ENCODE results near the gene DYRK4.

Gene DYRK4

DNA sequence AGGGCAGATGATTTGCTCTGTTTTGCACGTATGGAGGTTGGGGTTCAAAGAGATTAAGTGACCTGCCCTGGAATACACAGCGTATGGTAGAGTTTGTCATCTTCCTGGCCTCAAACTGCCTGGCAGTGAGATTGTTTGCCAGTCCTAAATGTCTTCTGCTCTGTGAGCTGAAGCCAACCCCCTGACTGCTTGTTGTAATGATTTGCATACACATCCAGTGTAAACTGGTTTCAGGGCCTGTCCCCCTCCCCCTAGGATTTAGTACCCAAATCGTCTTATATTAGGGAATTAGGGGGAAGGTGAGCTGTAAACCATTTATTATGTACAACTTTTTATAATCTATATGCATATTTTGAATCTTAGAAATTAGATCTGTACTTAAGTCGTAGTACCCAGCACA is 48.5 kb downstream of the DYRK4 start:
- Histone ChIP-seq H3K4ac (ENCODE audit: low read depth in 1 of 2, low read length in 2 of 2) (no peak overlapping the region), H3K9ac (ENCODE audit: low read length) (no peak overlapping the region)

DNA sequence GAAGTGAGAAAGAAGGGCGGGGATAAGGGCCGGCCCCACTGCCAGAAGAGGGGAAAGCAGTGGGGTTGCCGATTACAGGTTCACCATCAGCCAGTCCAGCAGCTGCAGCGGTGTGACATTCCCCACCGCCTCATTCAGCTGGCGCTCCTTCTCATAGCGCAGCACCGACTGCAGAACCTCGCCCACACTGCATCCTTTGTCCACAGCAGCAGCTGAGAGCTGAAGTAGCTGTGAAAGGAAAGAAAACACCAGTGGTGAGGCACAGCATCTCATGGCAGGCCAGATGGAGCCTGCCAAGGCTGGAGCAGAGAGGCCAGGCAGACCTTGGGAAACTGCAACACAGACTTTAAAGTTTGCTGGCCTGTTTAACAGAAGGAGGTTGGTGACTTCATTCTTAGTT is 53.7 kb downstream of the DYRK4 start:
- H3K18ac ChIP-seq (ENCODE audit: low read depth in 1 of 2, low read length in 2 of 2) = no peak overlapping the region
- no peak overlapping the region for H3K4me2 ChIP-seq (ENCODE audit: low read length, poor library complexity, severe bottlenecking)
- H2AFZ ChIP-seq (ENCODE audit: low read depth, low read length) = no peak overlapping the region
- no peak overlapping the region for H2BK12ac ChIP-seq (ENCODE audit: low read length in 2 of 2)
- no peak overlapping the region for H2BK120ac ChIP-seq (ENCODE audit: low read depth, low read length)
- H3K27me3 ChIP-seq (ENCODE audit: control insufficient read depth in 1 of 2, insufficient read depth in 1 of 2, low read length in 2 of 2) = no peaks in the 10 kb centered on the region
- H3K23ac ChIP-seq (ENCODE audit: low read length in 2 of 2) = no peak overlapping the region
- H4K91ac ChIP-seq (ENCODE audit: low read length) = no peak overlapping the region
- no peak overlapping the region for H3K4me3 ChIP-seq (ENCODE audit: insufficient read depth in 1 of 2, low read depth in 1 of 2, low read length in 2 of 2)
- H3K79me1 ChIP-seq (replicated peaks; ENCODE audit: low read length, poor library complexity, severe bottlenecking) = no peaks in the 10 kb centered on the region
- H2BK15ac ChIP-seq (ENCODE audit: low read depth, poor library complexity, severe bottlenecking) = no peak overlapping the region
- H2BK5ac ChIP-seq (ENCODE audit: low read depth, low read length, poor library complexity, severe bottlenecking) = no peak overlapping the region
- DNase-seq = no peak
- H4K8ac ChIP-seq (ENCODE audit: low read length) = no peak overlapping the region
- no peak overlapping the region for H3K9ac ChIP-seq (ENCODE audit: low read length)
- H3K4me1 ChIP-seq (ENCODE audit: control insufficient read depth, insufficient read depth, low read depth, low read length) = no peaks in the 10 kb centered on the region
- no peak overlapping the region for H3K27ac ChIP-seq (ENCODE audit: low read length, poor library complexity, severe bottlenecking)
- no peak overlapping the region for H3K4ac ChIP-seq (ENCODE audit: low read depth in 1 of 2, low read length in 2 of 2)
- 89% methylated on average over 9 of the region's 9 CpGs for WGBS
- H2AK5ac ChIP-seq (ENCODE audit: low read length, severe bottlenecking) = no peak overlapping the region
- H3K36me3 ChIP-seq (ENCODE audit: control insufficient read depth in 1 of 2, insufficient read depth in 2 of 2, low read depth in 1 of 2, low read length in 2 of 2) = peaks cover 10 to 21% of the 10 kb centered on the region in 2 experiments
- H3K9me3 ChIP-seq (ENCODE audit: control insufficient read depth, low read length) = no peaks in the 10 kb centered on the region
- no peak overlapping the region for H3K14ac ChIP-seq (ENCODE audit: low read length in 2 of 2)

More for the DNA sequence above, 48.5 kb downstream of the DYRK4 start:
- no peak overlapping the region for H4K8ac ChIP-seq (ENCODE audit: low read length)
- H2BK120ac ChIP-seq (ENCODE audit: low read depth, low read length) = no peak overlapping the region
- no peak overlapping the region for H3K18ac ChIP-seq (ENCODE audit: low read depth in 1 of 2, low read length in 2 of 2)
- H2AFZ ChIP-seq (ENCODE audit: low read depth, low read length) = no peak overlapping the region
- no peak overlapping the region for H3K23ac ChIP-seq (ENCODE audit: low read length in 2 of 2)
- H3K9me3 ChIP-seq (ENCODE audit: control insufficient read depth, low read length) = no peaks in the 10 kb centered on the region
- no peak overlapping the region for H3K14ac ChIP-seq (ENCODE audit: low read length in 2 of 2)
- H3K4me1 ChIP-seq (ENCODE audit: control insufficient read depth, insufficient read depth, low read depth, low read length) = no peaks in the 10 kb centered on the region
- H3K27me3 ChIP-seq (ENCODE audit: control insufficient read depth in 1 of 2, insufficient read depth in 1 of 2, low read length in 2 of 2) = no peaks in the 10 kb centered on the region
- peaks cover 28% of the 10 kb centered on the region for H3K79me1 ChIP-seq (replicated peaks; ENCODE audit: low read length, poor library complexity, severe bottlenecking)
- H3K4me2 ChIP-seq (ENCODE audit: low read length, poor library complexity, severe bottlenecking) = no peak overlapping the region
- H3K36me3 ChIP-seq (ENCODE audit: control insufficient read depth in 1 of 2, insufficient read depth in 2 of 2, low read depth in 1 of 2, low read length in 2 of 2) = peaks cover 6 to 25% of the 10 kb centered on the region in 2 experiments
- no peak overlapping the region for H3K4me3 ChIP-seq (ENCODE audit: insufficient read depth in 1 of 2, low read depth in 1 of 2, low read length in 2 of 2)
- 61% methylated on average over 2 of the region's 4 CpGs for WGBS
- no peak overlapping the region for H2BK12ac ChIP-seq (ENCODE audit: low read length in 2 of 2)
- H2AK5ac ChIP-seq (ENCODE audit: low read length, severe bottlenecking) = no peak overlapping the region
- no peak for DNase-seq
- no peak overlapping the region for H2BK15ac ChIP-seq (ENCODE audit: low read depth, poor library complexity, severe bottlenecking)
- no peak overlapping the region for H4K91ac ChIP-seq (ENCODE audit: low read length)
- no peak overlapping the region for H3K27ac ChIP-seq (ENCODE audit: low read length, poor library complexity, severe bottlenecking)
- H2BK5ac ChIP-seq (ENCODE audit: low read depth, low read length, poor library complexity, severe bottlenecking) = no peak overlapping the region

DNA sequence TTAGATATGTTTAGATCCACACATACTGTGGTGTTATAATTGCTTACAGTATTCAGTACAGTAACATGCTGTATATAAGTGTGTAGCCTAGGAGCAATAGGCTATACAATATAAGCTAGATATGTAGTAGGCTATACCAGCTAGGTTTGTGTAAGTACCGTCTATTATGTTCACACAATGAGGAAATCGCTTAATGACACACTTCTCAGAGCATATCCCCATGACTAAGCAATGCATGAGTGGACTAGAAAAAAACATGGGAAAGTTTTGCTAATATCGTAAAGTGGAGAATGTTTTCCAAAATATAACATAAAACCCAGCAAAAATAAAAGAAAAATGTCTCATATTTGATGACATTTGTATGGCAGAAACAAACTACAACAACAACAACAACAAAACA is 59.5 kb downstream of the DYRK4 start:
- H3K23ac ChIP-seq (ENCODE audit: low read length in 2 of 2) = no peak overlapping the region
- WGBS = no CpG with 5 or more reads among the region's 3 CpGs
- no peak overlapping the region for H3K27ac ChIP-seq (ENCODE audit: low read length, poor library complexity, severe bottlenecking)
- no peak overlapping the region for H2BK12ac ChIP-seq (ENCODE audit: low read length in 2 of 2)
- H2AFZ ChIP-seq (ENCODE audit: low read depth, low read length) = no peak overlapping the region
- peaks cover 3 to 8% of the 10 kb centered on the region in 2 experiments for H3K27me3 ChIP-seq (ENCODE audit: control insufficient read depth in 1 of 2, insufficient read depth in 1 of 2, low read length in 2 of 2)
- H3K4ac ChIP-seq (ENCODE audit: low read depth in 1 of 2, low read length in 2 of 2) = no peak overlapping the region
- no peak overlapping the region for H2BK5ac ChIP-seq (ENCODE audit: low read depth, low read length, poor library complexity, severe bottlenecking)
- H2BK120ac ChIP-seq (ENCODE audit: low read depth, low read length) = no peak overlapping the region
- H3K9ac ChIP-seq (ENCODE audit: low read length) = no peak overlapping the region
- H3K9me3 ChIP-seq (ENCODE audit: control insufficient read depth, low read length) = no peaks in the 10 kb centered on the region
- no peak overlapping the region for H3K18ac ChIP-seq (ENCODE audit: low read depth in 1 of 2, low read length in 2 of 2)
- no peaks in the 10 kb centered on the region for H3K4me1 ChIP-seq (ENCODE audit: control insufficient read depth, insufficient read depth, low read depth, low read length)
- H4K8ac ChIP-seq (ENCODE audit: low read length) = no peak overlapping the region
- H2AK5ac ChIP-seq (ENCODE audit: low read length, severe bottlenecking) = no peak overlapping the region
- H3K4me3 ChIP-seq (ENCODE audit: insufficient read depth in 1 of 2, low read depth in 1 of 2, low read length in 2 of 2) = no peak overlapping the region
- H2BK15ac ChIP-seq (ENCODE audit: low read depth, poor library complexity, severe bottlenecking) = no peak overlapping the region
- DNase-seq = no peak
- H3K36me3 ChIP-seq (ENCODE audit: control insufficient read depth in 1 of 2, insufficient read depth in 2 of 2, low read depth in 1 of 2, low read length in 2 of 2) = no peaks in the 10 kb centered on the region
- H3K14ac ChIP-seq (ENCODE audit: low read length in 2 of 2) = no peak overlapping the region
- H3K4me2 ChIP-seq (ENCODE audit: low read length, poor library complexity, severe bottlenecking) = no peak overlapping the region
- no peaks in the 10 kb centered on the region for H3K79me1 ChIP-seq (replicated peaks; ENCODE audit: low read length, poor library complexity, severe bottlenecking)
- H4K91ac ChIP-seq (ENCODE audit: low read length) = no peak overlapping the region

DNA sequence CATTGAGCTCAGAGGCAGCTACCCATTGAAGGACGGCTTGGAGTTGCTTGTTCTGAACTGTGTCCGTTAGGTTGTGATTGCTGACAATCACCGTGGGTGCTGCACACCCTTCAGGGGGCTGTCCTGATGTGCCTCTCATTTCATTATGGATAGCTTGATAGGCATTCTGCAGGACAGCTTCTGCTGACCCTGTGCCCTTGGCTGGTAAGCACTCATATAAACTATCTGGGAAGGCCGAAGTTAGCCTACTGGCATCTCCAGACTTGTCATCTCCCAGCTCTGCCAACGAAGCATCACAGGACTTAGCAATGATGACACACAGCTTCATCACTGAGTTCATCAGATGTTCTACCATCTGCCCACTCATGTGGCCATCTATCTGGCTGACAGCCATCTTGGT is 64.5 kb downstream of the DYRK4 start:
- Histone ChIP-seq H3K14ac (ENCODE audit: low read length in 2 of 2) (no peak overlapping the region), H3K79me1 (replicated peaks; ENCODE audit: low read length, poor library complexity, severe bottlenecking) (no peaks in the 10 kb centered on the region), H3K4ac (ENCODE audit: low read depth in 1 of 2, low read length in 2 of 2) (no peak overlapping the region), H3K23ac (ENCODE audit: low read length in 2 of 2) (no peak overlapping the region), H2BK120ac (ENCODE audit: low read depth, low read length) (no peak overlapping the region), H3K18ac (ENCODE audit: low read depth in 1 of 2, low read length in 2 of 2) (no peak overlapping the region), H3K4me3 (ENCODE audit: insufficient read depth in 1 of 2, low read depth in 1 of 2, low read length in 2 of 2) (no peak overlapping the region), H3K27ac (ENCODE audit: low read length, poor library complexity, severe bottlenecking) (no peak overlapping the region), H4K91ac (ENCODE audit: low read length) (no peak overlapping the region), H3K9me3 (ENCODE audit: control insufficient read depth, low read length) (no peaks in the 10 kb centered on the region), H2AFZ (ENCODE audit: low read depth, low read length) (no peak overlapping the region), H2BK12ac (ENCODE audit: low read length in 2 of 2) (no peak overlapping the region), H2BK5ac (ENCODE audit: low read depth, low read length, poor library complexity, severe bottlenecking) (no peak overlapping the region), H3K9ac (ENCODE audit: low read length) (no peak overlapping the region), H2AK5ac (ENCODE audit: low read length, severe bottlenecking) (no peak overlapping the region), H2BK15ac (ENCODE audit: low read depth, poor library complexity, severe bottlenecking) (no peak overlapping the region), H4K8ac (ENCODE audit: low read length) (no peak overlapping the region), H3K4me2 (ENCODE audit: low read length, poor library complexity, severe bottlenecking) (no peak overlapping the region), H3K36me3 (ENCODE audit: control insufficient read depth in 1 of 2, insufficient read depth in 2 of 2, low read depth in 1 of 2, low read length in 2 of 2) (no peaks in the 10 kb centered on the region), H3K4me1 (ENCODE audit: control insufficient read depth, insufficient read depth, low read depth, low read length) (no peaks in the 10 kb centered on the region), H3K27me3 (ENCODE audit: control insufficient read depth in 1 of 2, insufficient read depth in 1 of 2, low read length in 2 of 2) (peaks cover 3 to 8% of the 10 kb centered on the region in 2 experiments)
- DNase-seq = no peak
- 86% methylated on average over 5 of the region's 5 CpGs for WGBS
